KOPT-K1 (cell line): ENCODE data around the gene WDR31.

Experiments used
- H3K27ac ChIP-seq: fragments of 200-600 bp; sonication (generic); 2 replicates; pipeline ENCODE4 v1.5.1; 2016; ENCODE audit warnings: antibody characterized with exemption, mild to moderate bottlenecking, low read depth, low read length; ENCODE audit not compliant: poor library complexity, severe bottlenecking
- H3K36me3 ChIP-seq: fragments of 200-600 bp; sonication (generic); 2 replicates; pipeline ENCODE4 v1.5.1; 2017; ENCODE audit warnings: antibody characterized with exemption, mild to moderate bottlenecking, low read length, moderate library complexity; ENCODE audit not compliant: insufficient read depth
- H3K9me3 ChIP-seq: fragments of 200-600 bp; sonication (generic); 2 replicates; pipeline ENCODE4 v1.5.1; 2017; ENCODE audit warnings: antibody characterized with exemption, low read length, mild to moderate bottlenecking; ENCODE audit not compliant: insufficient read depth, poor library complexity, severe bottlenecking

The WDR31 gene

DNA sequence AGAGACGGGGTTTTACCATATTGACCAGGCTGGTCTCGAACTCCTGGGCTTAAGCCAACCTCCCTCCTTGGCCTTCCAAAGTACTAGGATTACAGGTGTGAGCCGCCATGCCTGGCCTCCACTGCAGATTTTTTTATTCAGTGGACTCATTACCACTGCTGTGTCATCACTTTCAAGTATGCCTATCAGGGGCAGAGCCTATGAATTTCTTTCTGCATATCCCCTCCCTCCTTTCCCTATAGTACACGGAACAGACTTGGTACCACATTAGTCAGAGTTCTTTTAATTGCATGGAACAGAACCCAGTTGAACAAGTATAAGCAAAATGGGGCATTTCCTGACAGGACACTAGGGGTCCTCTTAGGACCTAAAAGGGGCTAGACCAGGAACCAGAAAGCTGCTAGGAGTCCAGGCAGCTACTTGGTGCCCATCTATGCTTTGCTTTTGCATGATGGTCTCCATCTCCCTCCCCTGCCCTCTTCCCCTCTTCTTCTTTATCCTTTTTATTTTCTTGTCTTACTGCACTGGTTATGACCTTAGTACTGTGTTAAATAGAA, 15.0 kb upstream of the WDR31 start:
- Histone ChIP-seq H3K9me3 (no peaks in the 10 kb centered on the region), H3K27ac (no peak overlapping the region), H3K36me3 (no peaks in the 10 kb centered on the region)

DNA sequence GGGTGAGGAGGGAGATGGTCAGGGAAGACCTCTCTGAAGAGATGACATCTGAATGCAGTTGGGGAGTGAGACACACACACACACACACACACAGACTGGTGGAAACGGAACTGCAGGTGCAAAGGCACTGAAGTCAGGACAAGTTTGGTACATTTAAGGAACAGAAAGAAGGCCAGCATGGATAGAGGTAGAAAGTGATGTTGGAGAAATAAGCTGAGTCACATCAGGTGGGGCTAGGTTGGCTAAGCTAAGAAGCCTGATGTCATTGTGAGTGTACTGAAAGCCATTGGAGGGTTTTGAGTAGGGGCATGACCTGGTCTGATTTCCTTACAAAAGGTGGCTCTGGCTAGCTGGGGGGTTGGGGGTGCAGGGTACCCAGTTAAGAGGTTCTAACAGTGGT, 12.3 kb upstream of the WDR31 start:
- H3K36me3 ChIP-seq: no peaks in the 10 kb centered on the region
- H3K27ac ChIP-seq: no peak overlapping the region
- no peaks in the 10 kb centered on the region for H3K9me3 ChIP-seq

DNA sequence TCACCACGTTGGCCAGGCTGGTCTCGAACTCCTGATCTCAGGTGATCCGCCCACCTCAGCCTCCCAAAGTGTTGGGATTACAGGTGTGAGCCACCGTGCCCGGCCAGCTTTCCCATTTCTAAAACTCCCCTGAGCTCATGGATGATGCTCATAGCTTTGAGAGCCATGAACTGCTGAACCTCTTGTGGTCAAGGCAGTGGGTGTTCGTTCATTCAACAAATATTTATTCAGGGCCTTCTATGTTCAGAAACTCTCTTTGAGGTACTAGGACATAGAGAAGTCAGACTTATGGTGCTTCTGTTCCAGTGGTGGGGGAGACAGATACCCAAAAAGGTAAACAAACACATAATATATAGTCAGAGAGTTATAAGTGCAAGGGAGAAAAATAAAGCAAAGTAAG, 11.9 kb upstream of the WDR31 start:
- H3K36me3 ChIP-seq: no peaks in the 10 kb centered on the region
- H3K9me3 ChIP-seq: no peaks in the 10 kb centered on the region
- no peak overlapping the region for H3K27ac ChIP-seq

DNA sequence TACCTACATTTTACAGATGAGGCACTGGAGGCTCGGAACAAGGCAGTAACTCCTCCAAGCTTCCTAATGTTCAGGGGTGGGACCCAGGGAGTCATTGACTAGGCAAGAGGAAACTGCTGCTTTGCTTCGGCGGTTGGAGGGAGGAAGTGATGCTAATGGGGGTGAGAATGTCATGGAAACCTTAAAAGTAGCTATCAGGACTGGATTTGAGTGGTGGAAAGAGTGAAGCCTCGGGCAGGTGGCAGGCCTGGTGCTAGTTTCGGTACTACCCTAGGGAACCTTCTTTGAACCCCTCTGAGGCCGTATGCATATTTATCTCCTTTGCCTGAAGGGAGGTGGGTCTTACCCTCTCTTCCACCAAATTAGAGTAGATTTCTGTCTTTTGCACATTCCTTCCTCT, 10.9 kb upstream of the WDR31 start:
- Histone ChIP-seq H3K27ac (no peak overlapping the region), H3K9me3 (no peaks in the 10 kb centered on the region), H3K36me3 (no peaks in the 10 kb centered on the region)

DNA sequence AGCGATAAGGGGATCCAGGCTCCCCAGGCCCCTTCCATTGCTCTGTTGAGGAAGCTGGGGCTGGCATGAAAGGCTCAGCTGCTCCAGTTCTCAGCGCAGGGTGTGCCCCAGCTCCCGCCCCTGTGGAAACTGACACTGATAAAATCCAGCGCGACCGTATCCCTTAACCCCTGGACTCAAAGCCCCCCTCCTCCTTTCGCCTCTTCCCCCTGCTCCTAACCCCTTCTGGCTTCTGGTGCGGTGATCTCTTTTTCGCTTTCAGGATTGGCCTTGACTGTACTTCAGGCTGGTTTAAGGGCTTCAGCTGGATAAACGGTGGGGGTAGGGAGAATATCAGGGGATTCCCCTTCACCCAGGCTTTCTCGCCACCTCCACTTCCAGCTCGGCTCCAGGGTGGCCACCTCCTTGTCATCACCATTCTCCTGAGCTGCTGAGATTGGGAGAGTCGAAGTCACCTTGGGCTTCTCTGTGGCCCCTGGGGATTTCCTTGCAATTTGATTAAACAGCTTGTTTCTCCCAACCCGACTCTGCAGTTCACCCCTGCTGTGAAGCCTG, 10.1 kb upstream of the WDR31 start:
- Histone ChIP-seq H3K9me3 (no peaks in the 10 kb centered on the region), H3K36me3 (no peaks in the 10 kb centered on the region), H3K27ac (no peak overlapping the region)

DNA sequence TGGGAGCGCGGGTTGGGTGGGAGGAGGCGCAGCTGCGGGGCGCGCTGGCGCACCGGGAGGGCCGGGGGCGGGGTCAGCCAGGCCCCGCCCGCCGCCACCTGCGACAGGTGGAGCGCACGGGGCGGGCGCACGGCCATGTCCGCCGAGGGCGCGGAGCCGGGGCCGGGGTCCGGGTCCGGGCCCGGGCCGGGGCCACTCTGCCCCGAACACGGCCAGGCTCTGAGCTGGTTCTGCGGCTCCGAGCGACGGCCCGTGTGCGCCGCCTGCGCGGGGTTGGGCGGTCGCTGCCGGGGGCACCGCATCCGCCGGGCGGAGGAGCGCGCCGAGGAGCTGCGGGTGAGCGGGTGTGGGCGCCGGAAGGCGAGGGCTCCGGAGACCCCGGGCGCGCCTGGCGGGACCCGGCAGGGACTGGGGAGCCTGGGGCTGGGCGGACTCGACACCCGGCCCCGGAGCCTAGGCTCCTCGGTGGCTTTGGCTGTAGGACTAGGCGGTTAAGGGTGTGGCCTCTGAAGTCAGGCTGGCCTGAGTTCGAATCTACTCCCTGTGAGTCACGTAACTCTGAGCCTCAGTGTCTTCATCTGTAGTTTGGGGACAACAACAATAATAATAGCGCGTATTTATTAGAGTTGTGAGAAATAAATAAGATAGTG, 9.5 kb upstream of the WDR31 start, which contains the start of gene BSPRY:
Gene BSPRY, plus strand, starts transcription at position 97 of the 650 bp plus-strand sequence. Its CDS starts 39 bp downstream, at position 136.
- no peak within 1 kb of the TSS for H3K27ac ChIP-seq
- no peaks in the 10 kb centered on the region for H3K36me3 ChIP-seq
- no peaks in the 10 kb centered on the region for H3K9me3 ChIP-seq

DNA sequence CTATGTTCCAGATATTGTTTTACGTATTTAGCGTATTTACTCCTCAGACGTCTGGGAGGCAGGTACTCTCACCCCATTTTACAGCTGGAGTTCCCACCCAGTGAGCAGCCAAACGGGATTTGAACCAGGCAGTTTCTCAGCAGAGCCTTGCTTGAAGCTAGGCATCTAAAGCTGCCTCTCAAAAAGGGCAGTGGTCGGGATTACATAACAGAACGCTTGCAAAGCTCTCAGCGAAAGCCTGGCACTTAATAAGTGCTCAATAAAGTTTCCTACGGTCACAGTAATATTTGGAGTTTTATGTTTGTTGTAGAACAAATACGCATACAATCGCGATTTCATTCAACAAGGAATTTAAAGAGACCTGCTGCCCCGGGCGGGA, 9.0 kb upstream of the WDR31 start:
- no peak overlapping the region for H3K27ac ChIP-seq
- no peaks in the 10 kb centered on the region for H3K36me3 ChIP-seq
- no peaks in the 10 kb centered on the region for H3K9me3 ChIP-seq

DNA sequence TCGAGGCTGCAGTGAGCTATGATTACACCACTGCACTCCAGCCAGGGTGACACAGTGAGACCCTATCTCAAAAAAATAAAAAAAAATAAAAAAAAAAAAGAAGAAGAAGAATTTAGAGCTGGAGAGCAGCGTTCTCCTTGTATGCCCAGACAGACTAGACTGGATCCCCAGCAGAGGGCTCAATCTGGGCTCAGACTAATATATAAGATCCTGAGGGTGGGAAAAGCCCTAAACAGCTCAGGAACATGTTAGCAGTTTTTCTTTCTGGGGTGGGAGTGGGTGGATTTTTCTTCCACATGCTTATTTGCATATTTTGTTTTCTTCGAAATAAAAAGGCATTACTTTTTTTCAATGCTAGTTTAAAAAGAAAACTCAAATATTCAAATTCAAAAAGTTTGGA, 8.4 kb upstream of the WDR31 start:
- no peak overlapping the region for H3K27ac ChIP-seq

DNA sequence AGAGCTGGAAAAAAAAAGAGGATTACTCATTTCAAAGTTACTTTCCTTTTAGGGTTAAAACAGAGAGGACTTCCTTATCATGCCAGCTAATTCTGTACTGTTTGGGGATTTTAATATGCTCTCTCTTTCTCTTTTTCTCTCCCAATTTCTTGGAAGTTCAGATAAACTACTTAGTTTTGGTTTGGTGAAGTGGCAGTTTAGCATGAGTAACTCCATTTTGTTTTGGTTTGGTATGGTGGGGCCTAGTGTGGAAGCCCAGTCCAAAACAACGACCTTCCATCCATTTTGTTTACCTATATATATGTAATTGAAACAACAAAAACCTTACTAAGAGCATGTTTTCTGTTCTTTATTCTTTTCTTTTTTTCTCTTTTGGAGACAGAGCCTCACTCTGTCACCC, 5.6 kb upstream of the WDR31 start:
- no peak overlapping the region for H3K27ac ChIP-seq
- H3K9me3 ChIP-seq: no peaks in the 10 kb centered on the region
- H3K36me3 ChIP-seq: no peaks in the 10 kb centered on the region

More for the DNA sequence above, 8.4 kb upstream of the WDR31 start:
- Histone ChIP-seq H3K9me3 (no peaks in the 10 kb centered on the region), H3K36me3 (no peaks in the 10 kb centered on the region)

DNA sequence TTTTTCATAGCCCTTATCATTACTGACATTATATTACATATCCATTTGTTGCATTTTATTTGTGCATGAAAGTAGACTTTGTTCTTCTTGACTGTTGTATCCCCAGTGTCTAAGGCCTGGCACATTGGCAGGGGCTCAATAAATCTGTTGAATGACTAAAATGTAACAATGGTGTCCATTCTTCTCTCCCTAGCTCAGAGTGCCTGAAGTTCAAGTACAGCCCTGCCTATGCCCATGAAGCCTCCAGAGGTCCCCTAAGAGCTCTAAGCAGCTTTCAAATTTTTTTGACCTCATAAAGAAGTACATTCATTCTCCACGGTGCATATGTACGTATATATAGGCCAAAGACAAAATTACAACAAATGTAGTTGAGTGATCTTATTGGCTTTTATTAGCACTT, 5.1 kb upstream of the WDR31 start:
- Histone ChIP-seq H3K27ac (no peak overlapping the region), H3K36me3 (no peaks in the 10 kb centered on the region), H3K9me3 (no peaks in the 10 kb centered on the region)

DNA sequence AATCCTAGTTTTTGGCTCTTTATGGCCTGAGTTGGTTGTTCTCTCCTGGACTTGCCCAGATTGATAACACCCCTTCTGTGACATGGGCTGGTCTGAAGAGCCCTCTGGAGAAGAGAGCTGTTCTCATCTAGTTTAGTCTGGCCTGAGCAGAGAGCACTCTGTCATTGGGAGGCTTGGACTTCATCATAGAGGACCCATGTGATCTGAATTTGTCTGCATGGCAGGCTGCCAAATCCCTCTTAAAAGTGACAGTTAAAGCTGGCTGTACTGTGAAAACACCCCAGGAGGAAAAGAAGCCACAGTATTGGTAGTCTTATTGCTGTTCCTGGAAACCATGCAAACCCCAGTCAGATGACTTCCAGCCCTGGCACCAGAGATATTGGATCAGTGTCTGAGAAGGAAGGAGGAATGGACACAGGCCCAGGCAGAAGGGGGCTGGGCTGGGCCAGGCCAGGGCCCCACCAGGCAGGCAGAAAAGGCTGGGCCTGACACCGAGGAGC, 3.7 kb upstream of the WDR31 start:
- H3K27ac ChIP-seq: peak overlapping the region; percentile 47
- H3K9me3 ChIP-seq: no peaks in the 10 kb centered on the region
- H3K36me3 ChIP-seq: no peaks in the 10 kb centered on the region

DNA sequence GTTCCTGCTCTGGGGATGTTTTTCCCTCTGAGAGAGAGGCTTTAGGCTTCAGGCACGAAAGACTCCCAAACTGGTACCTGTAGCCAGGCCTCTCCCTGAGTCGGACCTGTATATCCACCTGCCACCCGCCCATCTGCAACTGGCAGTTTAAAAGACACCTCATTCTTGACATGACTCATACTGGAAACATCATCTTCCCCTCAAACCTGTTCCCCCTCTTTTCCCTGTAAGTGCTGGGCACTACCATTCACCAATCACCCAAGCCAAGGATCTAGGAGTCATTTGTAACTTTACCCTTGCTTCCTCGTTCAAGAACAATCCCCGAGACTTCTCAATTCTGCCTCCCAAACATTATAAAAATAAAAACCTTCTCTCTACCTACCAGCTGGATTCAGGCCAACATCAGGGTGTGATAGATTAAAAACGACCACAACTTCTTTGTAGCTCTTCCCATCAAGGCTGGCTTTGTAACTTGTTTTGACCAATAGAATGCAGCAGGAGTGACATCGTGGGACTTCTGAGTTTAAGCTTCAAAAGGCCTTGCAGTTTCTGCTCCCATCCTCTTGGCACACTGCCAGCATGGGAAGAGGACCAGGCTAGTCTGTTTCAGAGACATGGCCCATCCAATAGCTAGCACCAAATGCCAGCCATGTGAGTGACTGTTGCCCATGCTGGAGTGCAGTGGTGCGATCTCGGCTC, 1.8 kb upstream of the WDR31 start:
- H3K36me3 ChIP-seq: no peaks in the 10 kb centered on the region
- H3K27ac ChIP-seq: no peak overlapping the region
- H3K9me3 ChIP-seq: no peaks in the 10 kb centered on the region

DNA sequence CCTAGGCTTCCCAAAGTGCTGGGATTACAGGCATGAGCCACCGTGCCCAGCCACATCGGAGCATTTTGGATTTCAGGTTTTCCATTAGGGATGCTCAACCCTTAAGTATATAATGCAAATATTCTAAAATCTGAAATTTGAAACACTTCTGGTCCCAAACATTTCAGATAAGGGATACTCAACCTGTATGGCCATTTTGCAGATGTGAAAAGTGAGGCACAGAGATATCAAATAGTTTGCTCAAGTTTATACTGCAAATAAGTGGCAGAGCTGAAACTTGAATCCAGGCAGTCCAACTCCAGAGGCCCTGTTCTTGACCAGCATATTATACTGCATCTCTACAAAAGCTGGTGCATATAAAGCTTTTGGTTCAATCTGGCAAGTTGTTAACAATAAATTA, 2.4 kb downstream of the WDR31 start:
- Histone ChIP-seq H3K27ac (no peak overlapping the region), H3K9me3 (no peaks in the 10 kb centered on the region), H3K36me3 (no peaks in the 10 kb centered on the region)

DNA sequence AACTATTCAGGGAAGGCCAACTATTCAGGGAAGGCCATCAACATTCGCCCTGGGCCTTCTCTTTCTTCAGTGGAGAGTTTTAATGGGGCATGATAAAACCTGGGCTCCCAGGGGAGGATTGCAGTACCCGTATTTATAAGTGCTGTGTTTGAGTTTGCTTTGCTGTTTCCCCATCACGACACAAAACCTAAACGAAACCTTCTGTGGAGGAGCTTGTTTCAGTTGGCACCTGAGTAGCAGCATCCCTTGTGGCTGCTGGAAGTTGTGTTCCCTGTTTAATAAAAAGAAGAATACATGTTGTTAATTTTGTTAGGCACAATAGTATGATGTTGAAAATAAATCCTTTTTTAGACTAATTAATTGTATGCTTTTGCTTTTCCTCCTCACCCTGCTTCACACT, 8.3 kb downstream of the WDR31 start:
- no peaks in the 10 kb centered on the region for H3K36me3 ChIP-seq
- no peaks in the 10 kb centered on the region for H3K9me3 ChIP-seq
- H3K27ac ChIP-seq: no peak overlapping the region

DNA sequence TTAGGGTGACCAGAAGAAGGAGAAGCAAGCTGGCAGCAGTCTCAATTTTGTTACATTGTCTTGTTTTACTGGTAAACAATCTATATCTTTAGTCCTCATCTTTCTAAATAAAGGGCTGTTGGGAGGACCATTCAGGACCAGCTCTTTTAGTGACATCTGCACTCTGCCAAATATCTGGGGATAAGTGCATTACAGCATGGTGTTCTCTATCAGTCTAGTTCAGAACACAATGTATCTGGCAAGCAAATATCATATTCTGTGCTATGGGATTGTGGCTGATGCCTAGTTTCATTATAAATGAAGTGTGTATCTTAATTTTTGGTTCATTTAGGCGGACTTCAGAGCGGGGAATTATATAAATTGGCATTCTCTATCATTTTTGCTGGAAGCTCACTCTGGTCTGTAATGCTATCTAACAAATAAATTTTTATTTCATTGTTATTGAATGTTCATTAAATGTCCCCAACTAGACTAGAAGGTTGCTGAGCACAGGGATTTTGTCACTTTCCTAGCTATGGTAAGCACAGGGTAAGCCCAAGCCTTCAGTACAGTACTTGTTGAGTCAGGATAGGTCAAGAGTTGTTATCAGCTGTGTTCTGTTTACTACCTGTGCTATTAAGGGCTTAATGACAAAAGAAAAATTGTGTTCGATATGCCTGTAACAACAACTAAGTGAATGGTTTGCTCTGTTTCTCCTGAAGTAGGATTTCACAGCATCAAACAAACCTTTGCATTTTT, 11.9 kb downstream of the WDR31 start:
- H3K36me3 ChIP-seq: no peaks in the 10 kb centered on the region
- H3K9me3 ChIP-seq: no peaks in the 10 kb centered on the region
- no peak overlapping the region for H3K27ac ChIP-seq
